GM12873 (cell line): ENCODE results near the gene OR2A5.

Source experiments
- CTCF ChIP-seq: IDR thresholded peaks from 2 replicates; pipeline ENCODE4 v1.5.1; 2012; ENCODE audit warnings: low read depth, mild to moderate bottlenecking, moderate library complexity, low read length, control low read depth; ENCODE audit not compliant: insufficient read depth; ENCODE audit errors: missing control alignments

OR2A5 gene

GRCh38 chr7:144048648-144049047, at the start of gene OR2A5:
OR2A5 (plus strand) TSS chr7:144048948; CDS start chr7:144050402, 1,454 bp downstream.
- no peak for TF ChIP-seq CTCF

- no peak for TF ChIP-seq CTCF
Observed at GRCh38 chr7:144000020-144000419, 48.7 kb upstream of the OR2A5 start, which contains the start of gene OR6B1. OR6B1 (plus strand) TSS chr7:144000320; CDS start chr7:144003997, 3,677 bp downstream.

GRCh38 chr7:144001543-144001942, 47.2 kb upstream of the OR2A5 start:
- TF ChIP-seq CTCF, result no peak

- no peak for TF ChIP-seq CTCF
Observed at GRCh38 chr7:144004703-144005102, 44.0 kb upstream of the OR2A5 start.

- no peak for TF ChIP-seq CTCF
Observed at GRCh38 chr7:144006029-144006691, 42.6 kb upstream of the OR2A5 start.

- no peak for TF ChIP-seq CTCF
Observed at GRCh38 chr7:144006692-144007042, 42.1 kb upstream of the OR2A5 start.

- TF ChIP-seq CTCF, result no peak
Observed at GRCh38 chr7:144009361-144009760, 39.4 kb upstream of the OR2A5 start.
